Measurements from ENCODE around the gene ZFPM1. TPM values are rescaled to one million over a fixed set of nuclear protein-coding genes. Genes with fewer than 3 reads are reported as not detected.

Gene ZFPM1
- total and polyA plus RNA-seq, 2 experiments from 2014 or later, result 0.53 to 2.2 TPM

DNA sequence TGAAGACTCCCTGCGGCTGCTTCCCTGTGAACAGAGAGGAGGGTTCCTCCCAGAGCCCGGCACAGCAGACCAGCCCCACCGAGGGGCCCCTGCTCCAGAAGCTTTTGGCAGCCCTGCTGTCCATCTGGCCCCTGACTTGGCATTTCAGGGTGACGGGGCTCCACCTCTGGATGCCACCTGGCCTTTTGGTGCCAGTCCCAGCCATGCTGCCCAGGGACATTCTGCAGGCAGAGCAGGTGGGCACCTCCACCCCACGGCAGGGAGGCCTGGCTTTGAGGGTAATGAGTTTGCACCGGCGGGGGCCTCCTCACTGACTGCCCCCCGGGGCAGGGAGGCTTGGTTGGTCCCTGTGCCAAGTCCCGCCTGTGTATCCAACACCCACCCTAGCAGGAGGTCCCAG lies 20.3 kb upstream of the ZFPM1 start:
- H3K4me3 ChIP-seq, result no peak overlapping the region
- DNase-seq (ENCODE audit: low spot score) (no peak), ATAC-seq (no peak)
- Mint-ChIP-seq H3K9me3 (no peaks in the 10 kb centered on the region), H3K27me3 (ENCODE audit: insufficient read depth, low read depth, poor library complexity) (peaks cover 12% of the 10 kb centered on the region), H3K27ac (no peak overlapping the region), H3K36me3 (ENCODE audit: low read depth) (no peaks in the 10 kb centered on the region), H3K4me1 (peaks cover 2% of the 10 kb centered on the region; the same call in 2 of the 3 replicates), H3K4me3 (no peak overlapping the region)
- TF ChIP-seq, protein P1, sequence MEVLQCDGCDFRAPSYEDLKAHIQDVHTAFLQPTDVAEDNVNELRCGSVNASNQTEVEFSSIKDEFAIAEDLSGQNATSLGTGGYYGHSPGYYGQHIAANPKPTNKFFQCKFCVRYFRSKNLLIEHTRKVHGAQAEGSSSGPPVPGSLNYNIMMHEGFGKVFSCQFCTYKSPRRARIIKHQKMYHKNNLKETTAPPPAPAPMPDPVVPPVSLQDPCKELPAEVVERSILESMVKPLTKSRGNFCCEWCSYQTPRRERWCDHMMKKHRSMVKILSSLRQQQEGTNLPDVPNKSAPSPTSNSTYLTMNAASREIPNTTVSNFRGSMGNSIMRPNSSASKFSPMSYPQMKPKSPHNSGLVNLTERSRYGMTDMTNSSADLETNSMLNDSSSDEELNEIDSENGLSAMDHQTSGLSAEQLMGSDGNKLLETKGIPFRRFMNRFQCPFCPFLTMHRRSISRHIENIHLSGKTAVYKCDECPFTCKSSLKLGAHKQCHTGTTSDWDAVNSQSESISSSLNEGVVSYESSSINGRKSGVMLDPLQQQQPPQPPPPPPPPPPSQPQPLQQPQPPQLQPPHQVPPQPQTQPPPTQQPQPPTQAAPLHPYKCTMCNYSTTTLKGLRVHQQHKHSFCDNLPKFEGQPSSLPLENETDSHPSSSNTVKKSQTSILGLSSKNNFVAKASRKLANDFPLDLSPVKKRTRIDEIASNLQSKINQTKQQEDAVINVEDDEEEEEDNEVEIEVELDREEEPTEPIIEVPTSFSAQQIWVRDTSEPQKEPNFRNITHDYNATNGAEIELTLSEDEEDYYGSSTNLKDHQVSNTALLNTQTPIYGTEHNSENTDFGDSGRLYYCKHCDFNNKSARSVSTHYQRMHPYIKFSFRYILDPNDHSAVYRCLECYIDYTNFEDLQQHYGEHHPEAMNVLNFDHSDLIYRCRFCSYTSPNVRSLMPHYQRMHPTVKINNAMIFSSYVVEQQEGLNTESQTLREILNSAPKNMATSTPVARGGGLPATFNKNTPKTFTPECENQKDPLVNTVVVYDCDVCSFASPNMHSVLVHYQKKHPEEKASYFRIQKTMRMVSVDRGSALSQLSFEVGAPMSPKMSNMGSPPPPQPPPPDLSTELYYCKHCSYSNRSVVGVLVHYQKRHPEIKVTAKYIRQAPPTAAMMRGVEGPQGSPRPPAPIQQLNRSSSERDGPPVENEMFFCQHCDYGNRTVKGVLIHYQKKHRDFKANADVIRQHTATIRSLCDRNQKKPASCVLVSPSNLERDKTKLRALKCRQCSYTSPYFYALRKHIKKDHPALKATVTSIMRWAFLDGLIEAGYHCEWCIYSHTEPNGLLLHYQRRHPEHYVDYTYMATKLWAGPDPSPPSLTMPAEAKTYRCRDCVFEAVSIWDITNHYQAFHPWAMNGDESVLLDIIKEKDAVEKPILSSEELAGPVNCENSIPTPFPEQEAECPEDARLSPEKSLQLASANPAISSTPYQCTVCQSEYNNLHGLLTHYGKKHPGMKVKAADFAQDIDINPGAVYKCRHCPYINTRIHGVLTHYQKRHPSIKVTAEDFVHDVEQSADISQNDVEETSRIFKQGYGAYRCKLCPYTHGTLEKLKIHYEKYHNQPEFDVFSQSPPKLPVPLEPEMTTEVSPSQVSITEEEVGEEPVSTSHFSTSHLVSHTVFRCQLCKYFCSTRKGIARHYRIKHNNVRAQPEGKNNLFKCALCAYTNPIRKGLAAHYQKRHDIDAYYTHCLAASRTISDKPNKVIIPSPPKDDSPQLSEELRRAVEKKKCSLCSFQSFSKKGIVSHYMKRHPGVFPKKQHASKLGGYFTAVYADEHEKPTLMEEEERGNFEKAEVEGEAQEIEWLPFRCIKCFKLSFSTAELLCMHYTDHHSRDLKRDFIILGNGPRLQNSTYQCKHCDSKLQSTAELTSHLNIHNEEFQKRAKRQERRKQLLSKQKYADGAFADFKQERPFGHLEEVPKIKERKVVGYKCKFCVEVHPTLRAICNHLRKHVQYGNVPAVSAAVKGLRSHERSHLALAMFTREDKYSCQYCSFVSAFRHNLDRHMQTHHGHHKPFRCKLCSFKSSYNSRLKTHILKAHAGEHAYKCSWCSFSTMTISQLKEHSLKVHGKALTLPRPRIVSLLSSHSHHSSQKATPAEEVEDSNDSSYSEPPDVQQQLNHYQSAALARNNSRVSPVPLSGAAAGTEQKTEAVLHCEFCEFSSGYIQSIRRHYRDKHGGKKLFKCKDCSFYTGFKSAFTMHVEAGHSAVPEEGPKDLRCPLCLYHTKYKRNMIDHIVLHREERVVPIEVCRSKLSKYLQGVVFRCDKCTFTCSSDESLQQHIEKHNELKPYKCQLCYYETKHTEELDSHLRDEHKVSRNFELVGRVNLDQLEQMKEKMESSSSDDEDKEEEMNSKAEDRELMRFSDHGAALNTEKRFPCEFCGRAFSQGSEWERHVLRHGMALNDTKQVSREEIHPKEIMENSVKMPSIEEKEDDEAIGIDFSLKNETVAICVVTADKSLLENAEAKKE (CRISPR knock-in tag; IDR thresholded peaks at IDR 0.05), result no peak
- TF ChIP-seq, protein P2, sequence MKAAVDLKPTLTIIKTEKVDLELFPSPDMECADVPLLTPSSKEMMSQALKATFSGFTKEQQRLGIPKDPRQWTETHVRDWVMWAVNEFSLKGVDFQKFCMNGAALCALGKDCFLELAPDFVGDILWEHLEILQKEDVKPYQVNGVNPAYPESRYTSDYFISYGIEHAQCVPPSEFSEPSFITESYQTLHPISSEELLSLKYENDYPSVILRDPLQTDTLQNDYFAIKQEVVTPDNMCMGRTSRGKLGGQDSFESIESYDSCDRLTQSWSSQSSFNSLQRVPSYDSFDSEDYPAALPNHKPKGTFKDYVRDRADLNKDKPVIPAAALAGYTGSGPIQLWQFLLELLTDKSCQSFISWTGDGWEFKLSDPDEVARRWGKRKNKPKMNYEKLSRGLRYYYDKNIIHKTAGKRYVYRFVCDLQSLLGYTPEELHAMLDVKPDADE (IDR thresholded peaks at IDR 0.05), result no peak
- TF ChIP-seq STAT1 (IDR thresholded peaks at IDR 0.05; ENCODE audit: unreplicated experiment) (no peak), CREB1 (CRISPR knock-in tag; IDR thresholded peaks at IDR 0.05; ENCODE audit: low read depth) (no peak), ZNF331 (CRISPR knock-in tag; IDR thresholded peaks at IDR 0.05; ENCODE audit: low read depth) (no peak), ZNF114 (CRISPR knock-in tag; IDR thresholded peaks at IDR 0.05) (no peak), CTCF (conservative IDR thresholded peaks at IDR 0.05; ENCODE audit: low read depth in 2 of 2) (no peak), EZH2phosphoT487 (IDR thresholded peaks at IDR 0.05; ENCODE audit: unreplicated experiment) (no peak), NANOG (IDR thresholded peaks at IDR 0.05; ENCODE audit: borderline replicate concordance) (no peak), JUNB (IDR thresholded peaks at IDR 0.05; ENCODE audit: unreplicated experiment) (no peak), POLR2AphosphoS5 (IDR thresholded peaks at IDR 0.05; ENCODE audit: low read depth) (no peak), EZH2 (IDR thresholded peaks at IDR 0.05; ENCODE audit: low read depth, unreplicated experiment) (no peak)
- TF ChIP-seq, protein P3, sequence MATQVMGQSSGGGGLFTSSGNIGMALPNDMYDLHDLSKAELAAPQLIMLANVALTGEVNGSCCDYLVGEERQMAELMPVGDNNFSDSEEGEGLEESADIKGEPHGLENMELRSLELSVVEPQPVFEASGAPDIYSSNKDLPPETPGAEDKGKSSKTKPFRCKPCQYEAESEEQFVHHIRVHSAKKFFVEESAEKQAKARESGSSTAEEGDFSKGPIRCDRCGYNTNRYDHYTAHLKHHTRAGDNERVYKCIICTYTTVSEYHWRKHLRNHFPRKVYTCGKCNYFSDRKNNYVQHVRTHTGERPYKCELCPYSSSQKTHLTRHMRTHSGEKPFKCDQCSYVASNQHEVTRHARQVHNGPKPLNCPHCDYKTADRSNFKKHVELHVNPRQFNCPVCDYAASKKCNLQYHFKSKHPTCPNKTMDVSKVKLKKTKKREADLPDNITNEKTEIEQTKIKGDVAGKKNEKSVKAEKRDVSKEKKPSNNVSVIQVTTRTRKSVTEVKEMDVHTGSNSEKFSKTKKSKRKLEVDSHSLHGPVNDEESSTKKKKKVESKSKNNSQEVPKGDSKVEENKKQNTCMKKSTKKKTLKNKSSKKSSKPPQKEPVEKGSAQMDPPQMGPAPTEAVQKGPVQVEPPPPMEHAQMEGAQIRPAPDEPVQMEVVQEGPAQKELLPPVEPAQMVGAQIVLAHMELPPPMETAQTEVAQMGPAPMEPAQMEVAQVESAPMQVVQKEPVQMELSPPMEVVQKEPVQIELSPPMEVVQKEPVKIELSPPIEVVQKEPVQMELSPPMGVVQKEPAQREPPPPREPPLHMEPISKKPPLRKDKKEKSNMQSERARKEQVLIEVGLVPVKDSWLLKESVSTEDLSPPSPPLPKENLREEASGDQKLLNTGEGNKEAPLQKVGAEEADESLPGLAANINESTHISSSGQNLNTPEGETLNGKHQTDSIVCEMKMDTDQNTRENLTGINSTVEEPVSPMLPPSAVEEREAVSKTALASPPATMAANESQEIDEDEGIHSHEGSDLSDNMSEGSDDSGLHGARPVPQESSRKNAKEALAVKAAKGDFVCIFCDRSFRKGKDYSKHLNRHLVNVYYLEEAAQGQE (IDR thresholded peaks at IDR 0.05; ENCODE audit: unreplicated experiment), result no peak
- no peaks in the 10 kb centered on the region for H4K20me1 ChIP-seq (replicated peaks; ENCODE audit: insufficient read depth)
- no peaks in the 10 kb centered on the region for H3K36me3 ChIP-seq (ENCODE audit: insufficient read depth)
- no peak overlapping the region for H3K4me2 ChIP-seq
- no peaks in the 10 kb centered on the region for H3K9me2 ChIP-seq (ENCODE audit: insufficient read depth)
- no peaks in the 10 kb centered on the region for H3K27me3 ChIP-seq (ENCODE audit: insufficient read depth)
- H3K79me2 ChIP-seq (replicated peaks; ENCODE audit: insufficient read depth), result no peaks in the 10 kb centered on the region
- no peaks in the 10 kb centered on the region for H3F3A ChIP-seq (replicated peaks; ENCODE audit: low read depth)
- H3K4me1 ChIP-seq (ENCODE audit: insufficient read depth), result no peaks in the 10 kb centered on the region
- H2AFZ ChIP-seq, result no peak overlapping the region
- H3K27ac ChIP-seq (ENCODE audit: low read depth), result no peak overlapping the region

Measured in GM23338 (cell line).